ENCODE results near the gene ENO1.

- TF ChIP-seq POLR2A (IDR thresholded peaks at IDR 0.05) (no peak), POLR2AphosphoS5 (IDR thresholded peaks at IDR 0.05) (no peak), CTCF (IDR thresholded peaks at IDR 0.05) (no peak), EP300 (IDR thresholded peaks at IDR 0.05) (no peak)
These were observed 32.2 kb downstream of the ENO1 start for GRCh38 chr1:8846263-8846662.
